Fibroblast of pulmonary artery (primary cell): ENCODE results near the gene PPP1R18.

Experiments used
- DNase-seq: peaks from one replicate; pipeline ENCODE4 v3.0.0-alpha.2; 2010; ENCODE audit warnings: low read depth
- H3K4me3 ChIP-seq: replicated peaks from 2 replicates; pipeline ENCODE4 v1.5.1; 2011; ENCODE audit warnings: low read depth, mild to moderate bottlenecking, control low read depth, low read length, moderate library complexity
- TF ChIP-seq, protein P1 (sequence below): IDR thresholded peaks from 2 replicates; pipeline ENCODE4 v1.5.1; 2011; ENCODE audit warnings: mild to moderate bottlenecking, control low read depth, low read length, inconsistent platforms; ENCODE audit errors: missing control alignments

The PPP1R18 gene

GRCh38 chr6:30690403-30691207 is 4.2 kb upstream of the PPP1R18 start, which contains the start of gene NRM:
TSS of gene NRM (minus strand) at chr6:30690984. CDS start at chr6:30690974, 10 bp downstream.
- TF ChIP-seq, protein P1, sequence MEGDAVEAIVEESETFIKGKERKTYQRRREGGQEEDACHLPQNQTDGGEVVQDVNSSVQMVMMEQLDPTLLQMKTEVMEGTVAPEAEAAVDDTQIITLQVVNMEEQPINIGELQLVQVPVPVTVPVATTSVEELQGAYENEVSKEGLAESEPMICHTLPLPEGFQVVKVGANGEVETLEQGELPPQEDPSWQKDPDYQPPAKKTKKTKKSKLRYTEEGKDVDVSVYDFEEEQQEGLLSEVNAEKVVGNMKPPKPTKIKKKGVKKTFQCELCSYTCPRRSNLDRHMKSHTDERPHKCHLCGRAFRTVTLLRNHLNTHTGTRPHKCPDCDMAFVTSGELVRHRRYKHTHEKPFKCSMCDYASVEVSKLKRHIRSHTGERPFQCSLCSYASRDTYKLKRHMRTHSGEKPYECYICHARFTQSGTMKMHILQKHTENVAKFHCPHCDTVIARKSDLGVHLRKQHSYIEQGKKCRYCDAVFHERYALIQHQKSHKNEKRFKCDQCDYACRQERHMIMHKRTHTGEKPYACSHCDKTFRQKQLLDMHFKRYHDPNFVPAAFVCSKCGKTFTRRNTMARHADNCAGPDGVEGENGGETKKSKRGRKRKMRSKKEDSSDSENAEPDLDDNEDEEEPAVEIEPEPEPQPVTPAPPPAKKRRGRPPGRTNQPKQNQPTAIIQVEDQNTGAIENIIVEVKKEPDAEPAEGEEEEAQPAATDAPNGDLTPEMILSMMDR, result no peak
- peak; percentile 85 for DNase-seq
- H3K4me3 ChIP-seq, result peak within 1 kb of the TSS; percentile 86

- TF ChIP-seq, protein P1, result no peak
- H3K4me3 ChIP-seq, result peak overlapping the region; percentile 86
- no peak for DNase-seq
Observed at GRCh38 chr6:30689985-30690384, 3.5 kb upstream of the PPP1R18 start.

GRCh38 chr6:30689022-30689865 is 2.8 kb upstream of the PPP1R18 start:
- no peak overlapping the region for H3K4me3 ChIP-seq
- TF ChIP-seq, protein P1, result no peak
- no peak for DNase-seq

- DNase-seq, result no peak
- TF ChIP-seq, protein P1, result no peak
- H3K4me3 ChIP-seq, result peak overlapping the region; percentile 88
Observed at GRCh38 chr6:30688569-30688968, 2.1 kb upstream of the PPP1R18 start.

DNA sequence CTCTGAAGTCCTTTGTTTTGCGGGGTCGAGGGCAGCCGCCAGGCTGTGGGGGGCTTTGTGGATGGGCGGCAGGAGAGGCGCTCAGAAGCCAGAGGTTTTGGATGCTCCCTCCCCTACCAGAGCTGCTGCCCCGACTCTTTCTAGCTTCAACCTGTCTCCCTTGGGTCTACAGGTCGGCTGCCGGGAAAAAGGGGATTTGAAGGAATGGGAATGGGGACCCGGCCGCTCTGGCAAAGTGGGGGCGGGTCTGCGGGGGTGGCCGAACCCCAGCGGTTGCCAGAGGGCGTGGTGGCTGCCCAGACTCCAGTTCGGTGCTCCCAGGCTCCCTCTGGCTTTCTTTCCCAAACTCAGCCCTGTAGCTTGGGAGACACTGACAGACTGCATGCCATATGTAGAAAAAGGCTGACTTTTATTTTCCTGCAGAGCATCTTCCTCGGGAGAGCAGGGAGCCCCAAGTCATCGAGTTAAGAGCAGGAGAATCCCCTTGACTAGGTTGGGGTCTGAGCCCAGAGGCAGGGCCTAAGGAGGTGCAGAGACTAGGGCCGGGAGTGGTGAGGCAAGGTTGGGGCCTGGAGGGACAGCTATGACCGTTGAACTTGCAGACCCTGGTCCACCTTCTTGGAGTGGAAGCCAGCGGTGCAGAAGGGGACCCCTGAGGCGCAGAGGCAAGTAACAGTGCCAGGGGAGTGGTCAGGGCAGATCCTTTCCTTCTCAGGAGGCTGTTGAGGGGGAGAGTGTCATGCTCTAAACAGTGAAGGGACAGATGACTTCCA is 1.4 kb upstream of the PPP1R18 start:
- peak; percentile 40 for DNase-seq
- H3K4me3 ChIP-seq, result peak overlapping the region; percentile 88
- TF ChIP-seq, protein P1, result peak; percentile 28

- TF ChIP-seq, protein P1, result no peak
- peak overlapping the region; percentile 88 for H3K4me3 ChIP-seq
- peak; percentile 98 for DNase-seq
Observed at GRCh38 chr6:30686908-30687658, 638 bp upstream of the PPP1R18 start.
